HTR-8/SVneo (cell line): ENCODE results near the gene AFF3.

ENCODE experiments used
- DNase-seq: peaks from one replicate; pipeline ENCODE4 v3.0.0; 2011; ENCODE audit warnings: low spot score, mixed read lengths; ENCODE audit not compliant: insufficient read length
- FAIRE-seq: peaks from 2 replicates; lab custom pipeline; 2011; peaks lifted over from hg19 to GRCh38; lab: Jason Lieb, UNC

The AFF3 gene

DNA sequence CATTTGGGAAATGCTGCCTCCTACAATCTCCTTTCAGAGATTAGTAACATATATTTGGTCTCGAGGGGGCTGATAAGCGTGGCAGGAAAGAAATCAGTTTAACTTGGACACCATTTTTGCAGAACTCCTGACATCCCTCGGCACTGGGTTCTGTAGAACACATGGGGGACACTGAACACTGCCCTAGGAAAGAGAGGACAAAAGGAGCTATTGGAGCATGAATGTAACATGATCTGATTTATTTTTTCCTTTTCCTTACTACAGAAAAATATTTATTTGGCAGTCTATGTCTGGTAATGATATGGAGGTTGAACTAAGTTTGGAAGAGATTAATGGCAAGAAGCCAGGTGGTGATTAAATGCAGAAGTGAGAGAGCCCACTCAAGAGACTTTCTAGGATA lies 153.8 kb downstream of the AFF3 start:
- no peak for DNase-seq
- no peak for FAIRE-seq

DNA sequence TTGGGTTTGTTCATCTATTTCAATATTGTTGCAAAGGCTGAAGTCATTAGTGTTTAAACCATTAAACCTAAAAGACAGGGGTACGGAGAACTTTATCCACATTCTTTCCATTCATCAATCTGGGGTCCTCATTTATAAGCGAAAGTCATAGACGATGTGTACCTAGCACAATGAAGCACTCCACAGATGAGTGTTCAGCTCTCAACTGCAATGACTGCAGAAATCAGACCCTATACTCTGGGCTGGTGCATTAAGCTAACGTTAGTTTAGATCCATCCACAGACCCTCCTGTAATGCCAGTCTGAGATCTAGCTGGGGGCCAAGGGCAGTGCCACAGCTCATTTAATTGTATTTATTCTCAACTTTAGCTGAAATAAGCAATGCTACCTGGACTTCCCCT lies 155.2 kb downstream of the AFF3 start:
- DNase-seq: no peak
- no peak for FAIRE-seq

DNA sequence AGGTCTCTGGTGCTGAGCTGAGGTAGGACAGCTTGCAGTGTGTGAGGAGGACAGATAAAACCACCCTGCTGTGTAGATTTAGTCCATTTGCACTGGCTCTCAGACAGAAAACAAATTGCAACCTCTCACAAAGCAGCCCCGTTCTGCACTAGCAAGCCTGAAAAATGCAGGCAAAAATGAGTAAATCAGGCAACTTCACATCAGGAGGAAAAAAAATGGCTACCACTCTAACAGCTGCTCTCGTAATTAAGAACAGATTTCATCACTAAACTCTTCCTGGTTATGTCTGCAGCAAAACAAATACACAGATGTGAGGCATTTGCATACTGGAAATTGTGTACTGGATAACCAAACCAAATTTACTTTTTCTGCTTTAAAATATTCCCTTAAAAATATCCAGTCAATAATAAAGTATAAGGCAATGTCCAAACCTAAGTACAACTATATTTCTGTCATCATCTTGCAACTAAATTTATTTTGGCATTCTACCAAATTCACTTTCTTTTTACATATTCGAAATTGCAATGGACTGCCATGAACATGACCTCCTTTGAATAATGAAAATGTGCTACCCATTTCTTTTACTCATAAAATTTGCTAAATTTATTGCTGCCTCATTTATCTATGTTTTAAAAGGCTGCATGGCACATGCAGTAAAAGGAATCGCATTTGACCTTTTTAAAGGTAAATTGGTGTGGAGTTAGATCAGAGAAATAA lies 157.4 kb downstream of the AFF3 start:
- no peak for DNase-seq
- no peak for FAIRE-seq

DNA sequence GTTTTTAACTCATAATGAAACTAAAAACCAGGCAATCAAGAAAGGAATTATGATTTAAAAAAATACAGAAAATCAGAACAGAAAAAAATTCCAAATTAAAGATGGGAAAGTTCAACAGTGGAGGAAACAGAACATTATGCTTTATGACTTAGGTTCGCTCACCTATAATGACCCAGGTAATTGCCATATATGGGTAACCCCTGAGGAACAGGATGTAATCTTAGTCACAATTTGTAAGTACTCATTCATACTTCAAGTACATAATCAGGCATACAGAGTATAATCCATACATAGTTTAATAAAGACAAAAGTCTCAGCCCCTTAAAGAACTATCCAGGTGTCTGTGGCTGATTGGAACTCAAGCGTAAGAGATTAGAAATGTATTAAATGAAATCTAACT lies 159.6 kb downstream of the AFF3 start:
- DNase-seq (no peak), FAIRE-seq (no peak)

DNA sequence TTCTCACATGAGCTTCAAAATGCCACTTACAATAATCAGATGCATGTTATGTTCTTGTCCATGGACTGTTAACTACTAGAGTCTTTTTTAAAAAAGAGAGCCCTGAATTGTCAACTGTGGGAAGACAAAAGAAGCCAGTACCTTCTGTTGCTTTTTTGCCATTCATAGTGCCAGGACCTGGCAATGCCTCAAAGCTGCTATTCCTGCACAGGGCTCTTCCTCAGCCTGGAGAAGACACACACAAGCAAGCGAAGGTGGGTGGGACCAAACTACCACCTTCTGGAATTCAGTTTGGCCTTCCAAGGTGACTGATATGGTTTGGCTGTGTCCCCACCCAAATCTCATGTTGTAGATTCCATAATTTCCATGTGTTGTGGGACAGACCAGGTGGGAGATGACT lies 160.6 kb downstream of the AFF3 start:
- DNase-seq (no peak), FAIRE-seq (no peak)

DNA sequence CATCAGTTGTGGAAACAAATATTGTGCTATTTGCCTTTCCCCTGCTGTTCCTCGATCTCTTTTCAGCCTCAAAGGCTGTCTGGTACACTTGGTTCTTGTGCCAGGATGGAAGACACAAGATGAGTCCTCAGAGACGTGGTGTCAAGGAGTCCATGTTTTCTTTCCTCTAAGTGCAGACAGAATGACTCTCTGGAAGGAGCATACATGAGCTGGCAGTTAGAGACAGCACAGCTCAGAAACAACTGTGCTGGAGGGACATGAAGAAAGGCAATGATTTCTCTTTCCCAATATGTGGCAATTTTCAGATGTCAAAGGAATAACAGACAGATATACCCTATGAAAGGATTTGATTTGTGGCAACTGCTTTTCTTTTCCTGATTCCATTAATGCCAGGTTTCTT lies 162.2 kb downstream of the AFF3 start:
- FAIRE-seq: no peak

DNA sequence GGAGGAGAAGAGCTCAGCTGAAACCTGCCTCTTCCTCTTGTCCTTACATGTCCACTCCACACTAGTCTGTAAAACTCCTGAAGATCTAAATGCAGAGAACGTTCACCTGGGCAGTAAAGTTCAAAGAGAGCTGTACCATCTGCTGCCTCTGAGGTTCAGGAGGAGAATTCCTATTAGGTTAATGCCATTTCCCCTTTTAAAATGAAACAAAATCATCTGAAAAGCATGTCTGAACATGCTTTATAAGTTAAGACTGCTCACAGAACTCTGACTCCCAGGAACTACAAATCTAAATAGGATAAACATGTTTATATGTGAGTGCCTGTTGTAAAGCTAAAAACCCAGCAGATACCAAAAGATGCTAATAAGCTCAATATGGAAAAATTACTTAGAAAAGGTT lies 164.4 kb downstream of the AFF3 start:
- DNase-seq (no peak), FAIRE-seq (no peak)

More for the DNA sequence above, 162.2 kb downstream of the AFF3 start:
- no peak for DNase-seq

DNA sequence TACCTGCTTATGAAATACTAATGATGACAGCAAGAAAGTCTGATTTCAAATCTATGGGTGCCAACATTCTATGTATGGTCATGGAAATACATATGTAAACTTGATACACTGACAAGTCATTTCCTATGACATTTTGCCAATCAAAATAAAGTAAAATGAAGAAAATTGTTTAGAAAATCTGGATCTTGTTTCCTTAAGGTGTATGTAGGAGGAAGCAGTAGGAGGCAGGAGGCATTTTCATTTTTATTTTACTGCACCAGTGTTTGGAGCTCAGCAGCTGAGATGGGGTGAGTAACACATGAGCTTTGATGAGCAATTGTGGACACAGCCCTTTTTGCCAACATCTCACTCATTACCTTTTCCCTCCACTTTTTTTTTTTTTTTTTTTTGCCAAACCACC lies 167.0 kb downstream of the AFF3 start:
- DNase-seq: no peak
- no peak for FAIRE-seq

DNA sequence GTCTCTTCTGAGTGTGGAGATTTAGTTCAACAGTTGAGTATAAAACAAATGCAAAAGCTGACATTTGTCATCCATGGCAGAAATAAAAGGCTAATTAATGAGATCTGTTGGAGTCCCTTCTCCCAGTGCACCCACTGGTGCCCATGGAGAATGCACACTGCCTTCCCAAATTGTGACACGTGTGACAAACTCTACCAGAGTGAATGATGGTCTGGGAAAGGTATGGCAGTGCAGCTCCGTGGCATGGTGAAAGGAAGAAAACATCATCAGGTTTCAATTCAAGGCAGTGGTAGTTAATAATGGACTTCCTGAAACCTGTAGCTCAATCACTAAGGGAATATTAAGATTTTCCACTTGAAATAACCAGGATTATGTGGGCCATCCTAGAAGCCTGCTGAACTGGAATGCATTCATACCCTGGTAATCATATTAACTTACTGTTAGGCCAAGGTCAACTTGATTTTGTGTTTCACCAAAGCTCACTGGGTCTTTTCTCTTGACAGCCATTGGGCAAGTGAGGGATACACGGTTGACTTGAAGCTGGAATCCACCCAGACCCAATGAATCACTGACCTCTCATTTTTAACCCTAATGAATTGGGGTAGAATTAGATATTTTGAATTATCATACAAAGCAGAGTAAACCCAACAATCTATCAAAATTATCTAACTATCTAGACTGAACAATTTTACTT lies 167.6 kb downstream of the AFF3 start:
- no peak for FAIRE-seq
- DNase-seq: no peak

DNA sequence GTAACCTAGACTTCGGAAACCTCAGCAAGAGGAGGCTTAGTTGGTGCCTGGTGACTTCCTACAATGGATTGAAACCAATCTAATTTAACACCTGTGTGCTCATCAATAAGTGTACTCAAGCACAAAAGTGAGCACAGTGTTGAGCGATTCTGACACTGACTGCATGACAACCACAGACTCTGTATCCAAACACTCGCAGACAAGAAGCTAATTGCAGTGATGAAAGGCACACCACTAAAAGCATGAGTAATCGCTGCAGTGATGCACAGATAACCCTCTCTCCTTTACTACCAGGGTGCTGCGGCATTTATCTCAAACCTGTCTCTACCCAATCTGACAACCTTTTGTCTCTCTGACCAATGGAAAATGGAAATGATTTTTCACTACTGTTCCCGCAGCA lies 168.1 kb downstream of the AFF3 start:
- DNase-seq (no peak), FAIRE-seq (no peak)

DNA sequence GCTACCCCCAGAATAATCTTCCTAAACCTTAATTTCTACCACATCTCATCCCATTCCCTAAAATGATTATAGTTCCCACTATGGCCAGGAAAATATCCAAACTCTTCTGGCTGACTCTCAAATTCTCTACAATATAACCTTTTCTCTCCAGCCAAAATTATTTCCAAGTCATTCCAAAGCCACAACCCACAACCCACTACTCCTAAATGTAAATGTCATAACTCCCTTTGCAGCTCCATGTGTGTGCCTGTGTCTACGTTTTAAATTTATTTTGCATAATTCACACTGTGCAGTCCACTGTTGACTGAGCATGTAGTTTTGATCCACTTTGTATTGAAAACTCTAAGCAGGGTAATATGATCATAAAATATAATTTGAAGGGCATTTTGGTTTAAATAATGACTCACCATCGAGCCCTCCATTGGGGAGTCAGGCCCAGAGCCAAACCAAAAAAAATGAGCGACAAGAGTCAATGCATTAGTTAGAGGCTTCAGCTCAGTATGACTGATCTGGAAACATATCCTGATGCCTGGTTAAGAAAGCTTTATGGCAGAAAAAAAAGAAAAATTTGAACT lies 171.0 kb downstream of the AFF3 start:
- FAIRE-seq (no peak), DNase-seq (no peak)

DNA sequence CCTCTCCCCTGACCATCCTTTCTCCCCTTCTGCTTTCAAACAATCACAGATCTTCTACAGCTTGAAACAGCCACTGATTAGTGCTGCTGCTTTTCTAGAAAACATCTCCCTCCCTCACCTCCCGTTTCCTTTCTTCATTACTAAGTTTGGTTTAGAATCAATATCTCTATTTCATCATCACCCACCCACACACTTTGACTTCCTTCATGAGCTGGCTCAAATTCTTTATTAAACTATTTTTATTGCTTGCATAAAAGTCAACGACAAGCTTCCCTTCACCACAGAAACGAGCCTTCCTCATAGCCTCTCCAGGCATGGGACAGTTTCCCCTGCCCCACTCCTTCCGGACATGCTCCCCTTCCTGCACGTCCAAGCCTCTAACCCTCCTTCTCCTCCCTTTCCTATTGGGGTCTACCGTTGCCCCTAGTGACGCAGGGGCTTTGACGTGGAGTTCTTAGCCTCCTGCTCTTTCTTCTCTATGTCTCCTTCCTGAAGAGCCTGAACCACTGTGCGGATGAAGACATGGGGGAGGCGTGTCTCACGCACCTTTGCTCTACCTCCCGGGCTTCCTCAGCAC lies 172.0 kb downstream of the AFF3 start:
- no peak for DNase-seq
- no peak for FAIRE-seq

DNA sequence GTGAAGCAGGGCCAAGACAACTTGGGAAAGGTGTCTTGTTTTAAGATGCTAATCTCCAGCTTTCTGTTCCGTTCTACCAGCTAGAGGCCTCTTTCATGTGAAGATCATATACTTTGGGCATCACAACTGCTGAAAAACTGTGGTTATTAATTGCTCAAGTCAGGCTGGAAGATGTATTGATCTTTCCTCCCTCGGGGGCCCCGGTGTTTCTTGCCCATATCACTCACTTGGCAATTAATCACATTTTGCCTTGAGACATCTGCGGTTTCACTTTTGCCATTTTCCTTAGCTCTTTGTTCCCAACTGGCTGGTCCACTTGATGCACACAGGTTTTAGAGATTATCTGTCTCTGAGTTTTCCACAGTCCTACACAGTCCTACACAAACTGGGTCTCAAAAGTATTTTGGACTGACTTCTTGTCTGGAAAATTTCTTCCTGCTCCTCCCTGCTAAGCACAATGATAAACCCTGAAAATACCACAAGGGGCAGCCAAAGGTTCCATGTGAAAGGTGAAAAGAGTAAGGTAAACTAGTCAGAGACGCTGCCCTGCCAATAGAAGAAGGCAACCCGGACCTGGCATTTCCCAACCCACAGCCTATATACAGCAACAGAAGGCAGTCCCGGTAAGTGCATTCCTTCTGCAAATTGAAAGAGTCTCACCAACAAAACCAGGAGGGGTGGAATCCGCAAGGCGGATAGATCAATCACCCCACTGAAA lies 181.0 kb downstream of the AFF3 start:
- no peak for FAIRE-seq
- DNase-seq: no peak

DNA sequence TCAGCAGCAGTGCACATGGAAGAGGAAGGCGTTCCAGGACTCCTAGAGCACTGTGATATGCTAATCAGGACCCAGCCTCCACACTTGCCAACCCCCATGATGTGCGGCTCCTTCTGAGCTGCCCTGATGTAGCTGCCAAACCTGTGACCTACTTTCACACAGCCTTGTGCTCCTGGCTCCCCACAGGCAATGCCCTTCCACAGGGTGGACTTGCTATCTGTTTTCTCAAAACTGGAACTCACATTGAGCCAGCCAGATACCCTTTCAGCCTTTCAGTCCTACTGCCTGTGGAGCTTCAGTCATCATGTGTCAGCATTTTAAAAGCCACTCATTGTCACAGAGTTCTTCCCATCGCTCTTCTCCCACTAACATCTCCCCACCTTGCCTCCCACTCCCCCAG lies 181.6 kb downstream of the AFF3 start:
- DNase-seq (no peak), FAIRE-seq (no peak)

DNA sequence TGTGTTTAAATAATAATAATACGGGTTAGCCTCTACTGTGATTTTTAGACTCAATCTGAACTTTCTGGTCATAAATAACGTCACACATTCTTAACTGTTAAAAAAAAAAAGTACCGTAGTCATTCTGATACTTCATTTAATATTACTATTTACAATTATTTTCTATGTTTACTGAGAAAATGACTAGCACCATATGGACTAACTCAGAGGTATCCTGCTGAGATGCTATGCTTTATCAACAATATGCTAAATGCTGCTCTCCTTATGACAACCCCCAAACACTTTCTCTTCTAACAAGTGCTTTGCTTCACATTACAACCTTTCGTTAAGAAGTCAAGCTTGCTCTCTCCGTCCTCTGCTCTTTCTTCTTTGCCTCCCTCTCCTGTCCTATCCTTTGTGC lies 182.1 kb downstream of the AFF3 start:
- no peak for FAIRE-seq
- no peak for DNase-seq

DNA sequence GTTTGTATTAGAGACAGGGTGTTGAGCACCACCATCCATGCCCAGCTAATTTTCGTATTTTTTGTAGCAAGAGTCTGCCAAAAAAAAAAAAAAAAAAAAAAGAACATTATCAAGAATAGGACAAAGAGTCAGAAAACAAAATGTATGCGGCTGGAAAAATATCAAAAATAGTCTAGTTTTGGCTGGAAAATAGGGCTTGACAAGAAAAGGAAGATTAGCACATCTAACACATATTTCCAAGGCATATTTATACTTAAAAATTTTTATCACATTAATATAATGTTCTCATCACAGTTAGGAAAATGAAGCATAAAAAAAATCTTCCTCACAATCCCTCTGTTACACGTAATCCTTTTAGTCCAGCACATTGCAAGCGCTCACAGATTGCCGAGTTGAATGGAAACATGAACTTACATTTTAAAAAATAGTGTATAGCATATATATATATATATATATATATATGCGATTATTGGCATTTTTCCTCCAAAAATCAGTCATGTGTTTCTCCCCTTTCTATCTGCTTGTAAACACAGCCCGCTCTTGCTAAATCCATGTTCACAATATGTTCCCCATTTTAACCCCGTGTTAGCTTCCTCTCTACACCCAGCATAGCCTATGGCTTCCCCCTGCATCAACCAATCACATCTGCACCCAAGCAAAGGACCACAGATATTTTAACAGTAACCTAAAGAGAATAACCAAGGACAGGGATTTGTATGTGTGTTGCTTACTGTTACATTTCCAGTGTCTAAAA lies 183.0 kb downstream of the AFF3 start:
- DNase-seq (no peak), FAIRE-seq (no peak)

DNA sequence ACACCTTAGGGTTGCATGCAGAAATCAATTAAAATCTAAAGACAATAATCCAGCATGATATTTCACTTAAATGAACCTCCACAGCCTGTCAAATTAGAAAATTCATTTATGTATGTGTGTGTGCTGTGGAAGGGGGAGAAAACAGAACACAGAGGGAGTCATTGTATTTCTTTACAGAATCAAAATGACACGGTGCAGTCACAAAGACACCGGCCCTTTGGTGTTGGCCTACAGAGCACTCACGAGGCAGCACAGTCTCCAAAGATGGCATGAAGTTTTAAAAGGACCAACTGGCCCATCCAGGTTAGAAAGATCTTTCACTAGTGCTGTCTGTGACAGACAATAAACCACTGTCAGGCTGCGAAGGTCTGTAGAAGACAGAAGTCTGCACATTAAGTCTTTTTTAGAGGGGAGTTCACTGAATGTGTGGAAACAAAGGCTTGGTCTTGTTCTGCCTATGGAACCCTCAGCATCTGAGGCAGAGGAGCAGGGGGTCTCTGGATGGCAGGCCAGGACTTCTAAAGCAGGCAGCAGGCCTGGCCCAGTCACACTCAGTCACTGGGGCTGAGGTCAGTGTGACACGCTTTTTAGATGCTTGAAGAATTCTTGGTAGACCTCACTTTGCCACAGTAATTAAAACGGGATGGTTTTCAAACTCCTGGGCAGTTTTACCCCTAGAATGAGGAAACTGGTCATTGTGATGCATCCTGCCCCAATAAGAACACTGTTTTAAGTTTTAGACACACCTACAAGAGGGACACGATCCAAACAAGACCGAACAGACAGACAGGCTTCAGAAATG lies 184.9 kb downstream of the AFF3 start:
- FAIRE-seq (no peak), DNase-seq (no peak)

DNA sequence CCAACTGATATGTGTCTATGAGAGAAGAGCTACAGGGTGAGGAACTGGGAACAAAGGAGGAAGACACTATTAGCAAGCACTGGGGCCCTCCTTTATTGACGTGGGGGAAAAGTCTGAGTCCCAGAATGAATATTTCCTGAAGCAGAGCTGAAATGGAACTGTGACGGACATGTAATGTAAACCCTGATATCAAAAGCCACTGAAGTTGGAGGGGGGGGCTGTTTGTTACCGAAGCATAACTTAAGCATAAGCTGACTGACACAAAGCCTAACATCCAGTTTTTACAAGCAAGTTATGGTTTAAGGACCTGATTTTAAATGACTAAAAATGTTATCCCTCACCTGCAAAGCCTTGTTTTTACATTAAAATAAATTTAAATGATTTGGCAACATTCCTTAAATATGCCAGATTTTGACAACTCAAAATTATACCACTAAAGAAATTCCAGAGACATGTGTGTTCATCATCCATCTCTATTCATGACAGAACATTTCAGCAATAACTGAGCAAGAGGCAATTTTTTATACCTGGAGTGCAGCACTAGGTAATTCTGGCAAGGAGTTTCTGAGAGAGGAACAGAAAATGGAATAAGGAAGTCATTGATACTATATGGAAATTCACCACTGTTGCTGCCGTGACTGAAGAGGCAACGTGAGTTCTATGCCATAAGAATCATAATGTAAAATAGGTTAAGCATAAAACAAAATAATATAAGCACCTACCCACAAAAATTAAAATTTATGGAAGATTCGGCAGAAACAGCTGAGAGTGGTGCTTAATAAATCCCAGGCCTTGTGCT lies 186.0 kb downstream of the AFF3 start:
- DNase-seq (no peak), FAIRE-seq (no peak)
